GM12873 (cell line): ENCODE data around the gene DDOST.

Source experiments
- TF ChIP-seq, protein P1 (sequence below): IDR thresholded peaks from 2 replicates; pipeline ENCODE4 v1.5.1; 2012; ENCODE audit warnings: low read depth, mild to moderate bottlenecking, moderate library complexity, low read length, control low read depth; ENCODE audit not compliant: insufficient read depth; ENCODE audit errors: missing control alignments

Gene DDOST

DNA sequence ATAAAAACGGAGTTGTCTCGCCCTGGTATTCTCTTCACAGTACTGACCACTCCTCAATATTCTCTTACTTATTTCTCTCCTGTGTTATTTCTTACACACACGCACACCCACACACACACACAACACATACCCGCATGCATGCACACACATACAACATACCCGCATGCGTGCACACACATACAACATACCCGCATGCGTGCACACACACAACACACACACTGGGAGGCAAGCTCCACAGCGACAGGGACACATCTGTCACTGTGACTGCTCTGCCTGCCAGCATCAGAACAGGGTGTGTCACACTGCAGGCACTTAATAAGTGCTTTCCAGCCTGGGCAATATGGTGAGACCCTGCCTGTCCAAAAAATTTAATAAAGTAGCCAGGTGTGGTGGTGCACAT, 20.8 kb upstream of the DDOST start:
- TF ChIP-seq, protein P1, sequence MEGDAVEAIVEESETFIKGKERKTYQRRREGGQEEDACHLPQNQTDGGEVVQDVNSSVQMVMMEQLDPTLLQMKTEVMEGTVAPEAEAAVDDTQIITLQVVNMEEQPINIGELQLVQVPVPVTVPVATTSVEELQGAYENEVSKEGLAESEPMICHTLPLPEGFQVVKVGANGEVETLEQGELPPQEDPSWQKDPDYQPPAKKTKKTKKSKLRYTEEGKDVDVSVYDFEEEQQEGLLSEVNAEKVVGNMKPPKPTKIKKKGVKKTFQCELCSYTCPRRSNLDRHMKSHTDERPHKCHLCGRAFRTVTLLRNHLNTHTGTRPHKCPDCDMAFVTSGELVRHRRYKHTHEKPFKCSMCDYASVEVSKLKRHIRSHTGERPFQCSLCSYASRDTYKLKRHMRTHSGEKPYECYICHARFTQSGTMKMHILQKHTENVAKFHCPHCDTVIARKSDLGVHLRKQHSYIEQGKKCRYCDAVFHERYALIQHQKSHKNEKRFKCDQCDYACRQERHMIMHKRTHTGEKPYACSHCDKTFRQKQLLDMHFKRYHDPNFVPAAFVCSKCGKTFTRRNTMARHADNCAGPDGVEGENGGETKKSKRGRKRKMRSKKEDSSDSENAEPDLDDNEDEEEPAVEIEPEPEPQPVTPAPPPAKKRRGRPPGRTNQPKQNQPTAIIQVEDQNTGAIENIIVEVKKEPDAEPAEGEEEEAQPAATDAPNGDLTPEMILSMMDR, result no peak

DNA sequence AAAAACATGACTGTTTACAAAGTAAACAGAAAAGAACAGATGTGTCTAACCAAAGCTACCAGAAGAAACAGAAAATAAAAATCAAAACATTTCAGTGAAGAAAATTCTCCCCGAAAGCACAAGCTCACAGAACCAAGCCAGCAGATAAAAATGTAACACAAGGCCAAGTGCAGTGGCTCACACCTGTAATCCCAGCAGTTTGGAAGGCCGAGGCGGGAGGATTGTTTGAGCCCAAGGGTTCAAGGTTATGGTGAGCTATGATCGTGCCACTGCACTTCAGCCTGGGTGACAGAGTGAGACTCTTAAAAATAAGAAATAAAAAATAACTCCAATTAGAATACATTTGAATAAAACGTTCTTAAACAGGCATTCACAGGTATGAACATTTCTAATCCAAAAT, 19.1 kb upstream of the DDOST start:
- TF ChIP-seq, protein P1, result no peak

DNA sequence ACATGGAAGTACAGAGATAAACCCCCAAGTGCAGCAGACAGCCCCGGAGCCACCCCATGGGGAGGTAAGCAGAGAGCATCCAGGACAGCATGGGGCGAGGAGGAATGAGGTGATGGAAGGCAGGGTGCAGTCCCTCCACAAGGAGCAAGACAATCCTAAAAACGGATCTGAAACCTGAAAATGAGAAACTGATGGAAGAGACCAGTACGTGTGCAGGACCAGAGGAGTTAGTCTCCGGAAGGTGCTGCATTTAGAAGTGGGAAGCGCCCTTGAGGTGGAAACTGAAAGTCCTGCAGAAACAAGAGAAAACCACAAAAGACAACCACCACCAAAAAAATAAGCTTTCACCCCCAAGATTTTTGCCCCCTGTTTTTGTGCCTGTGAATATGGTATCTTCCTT, 17.4 kb upstream of the DDOST start:
- TF ChIP-seq, protein P1, result no peak

DNA sequence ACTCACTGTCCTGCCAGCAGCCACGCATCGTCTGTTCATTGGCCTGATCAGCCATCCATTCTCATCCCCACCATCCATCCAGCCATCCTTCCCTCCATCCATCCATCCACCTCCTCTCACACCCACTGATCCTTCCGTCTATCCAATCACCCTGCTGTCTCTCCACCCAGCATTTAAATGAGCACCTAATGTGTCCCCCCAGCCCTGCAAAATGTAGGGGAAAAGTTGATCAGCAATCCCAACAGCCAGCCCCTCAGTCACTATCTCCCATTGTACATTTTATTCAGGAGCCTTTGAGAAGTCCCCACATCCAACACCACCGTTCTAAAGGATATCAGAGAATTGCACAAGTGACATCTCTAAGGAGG, 11.1 kb upstream of the DDOST start:
- TF ChIP-seq, protein P1, result no peak

DNA sequence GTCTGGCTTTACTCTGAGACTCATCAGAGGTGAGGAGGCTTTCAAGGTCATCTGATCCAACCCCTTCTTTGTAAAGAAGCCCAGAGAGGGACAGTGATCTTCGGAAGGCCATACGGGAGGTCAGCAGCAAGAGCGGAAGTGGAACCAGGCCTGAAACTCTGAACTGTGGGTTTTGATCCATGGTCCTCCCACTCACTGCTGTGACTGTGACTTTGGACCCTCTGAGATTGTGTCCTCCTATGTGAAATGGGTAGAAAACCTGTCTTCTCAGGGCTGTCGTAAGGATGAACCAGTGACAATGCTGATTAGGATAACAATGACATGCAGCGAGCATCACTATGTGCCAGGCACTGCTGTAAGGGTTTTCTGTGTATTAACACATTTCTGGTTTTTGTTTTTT, 9.8 kb upstream of the DDOST start:
- TF ChIP-seq, protein P1, result no peak

DNA sequence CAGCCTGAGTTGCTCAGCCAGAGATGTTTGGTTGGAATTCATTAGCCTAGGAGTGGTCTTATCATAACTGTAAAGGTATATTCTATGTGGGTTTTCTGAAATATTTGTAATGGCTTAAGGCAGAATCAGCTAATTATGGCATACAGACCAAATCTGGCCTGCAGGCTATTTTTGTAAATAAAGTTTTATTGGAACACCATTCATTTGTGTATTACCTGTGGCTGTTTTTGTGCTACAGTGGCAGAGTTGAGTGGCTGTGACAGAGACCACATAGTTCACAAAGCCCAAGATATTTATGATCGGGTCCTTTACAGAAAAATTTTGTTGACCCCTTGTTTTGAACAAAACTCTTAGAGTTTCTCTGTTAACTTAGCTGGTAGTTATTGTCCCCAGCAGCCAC, 7.4 kb upstream of the DDOST start:
- TF ChIP-seq, protein P1, result no peak

DNA sequence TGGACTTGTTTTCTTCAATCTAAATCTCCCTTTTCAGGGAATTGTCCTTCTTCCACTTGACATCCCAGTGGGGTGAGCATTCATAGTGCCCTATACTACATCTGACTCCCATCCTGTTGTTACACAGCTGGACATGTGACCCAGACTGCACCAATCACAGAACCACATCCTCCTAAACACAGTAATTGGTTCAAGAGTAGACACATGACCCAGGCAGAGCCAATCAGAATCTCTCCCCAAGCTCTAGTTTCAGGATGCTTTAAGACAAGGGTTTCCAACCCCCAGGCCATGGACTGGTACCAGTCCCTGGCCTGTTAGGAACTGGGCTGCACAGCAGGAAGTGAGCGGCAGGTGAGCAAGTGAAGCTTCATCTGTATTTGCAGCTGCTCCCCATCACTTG, 5.6 kb upstream of the DDOST start:
- TF ChIP-seq, protein P1, result no peak

DNA sequence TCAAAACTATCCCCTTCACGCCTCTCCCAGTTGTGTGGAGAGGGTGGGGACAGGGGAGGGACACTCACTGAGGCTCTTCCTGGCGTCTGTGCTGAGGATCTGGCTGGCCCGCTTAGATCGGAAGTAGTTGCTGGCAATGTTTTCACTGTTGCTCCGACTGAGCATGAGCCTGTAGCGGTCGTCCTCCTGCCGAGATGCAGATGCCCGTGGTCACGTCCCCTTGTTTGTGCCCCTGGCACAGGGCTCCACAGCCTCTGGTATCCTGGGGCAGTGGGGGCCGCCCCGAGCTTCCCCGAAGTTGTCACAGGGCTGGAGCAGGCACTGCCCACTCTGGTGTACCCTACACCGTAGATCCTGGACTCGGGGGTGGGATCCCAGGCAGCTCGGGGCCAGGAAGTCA, 5.0 kb upstream of the DDOST start:
- TF ChIP-seq, protein P1, result no peak
